ENCODE results near the gene TIMM13. TPM values are rescaled to one million over a fixed set of nuclear protein-coding genes. Genes with fewer than 3 reads are reported as not detected.
A peak's percentile ranks its signal among the peaks of the same experiment; 100 is the strongest.

TIMM13 gene
- total RNA-seq, 1 donor from 2014 or later: 96.6 TPM

DNA sequence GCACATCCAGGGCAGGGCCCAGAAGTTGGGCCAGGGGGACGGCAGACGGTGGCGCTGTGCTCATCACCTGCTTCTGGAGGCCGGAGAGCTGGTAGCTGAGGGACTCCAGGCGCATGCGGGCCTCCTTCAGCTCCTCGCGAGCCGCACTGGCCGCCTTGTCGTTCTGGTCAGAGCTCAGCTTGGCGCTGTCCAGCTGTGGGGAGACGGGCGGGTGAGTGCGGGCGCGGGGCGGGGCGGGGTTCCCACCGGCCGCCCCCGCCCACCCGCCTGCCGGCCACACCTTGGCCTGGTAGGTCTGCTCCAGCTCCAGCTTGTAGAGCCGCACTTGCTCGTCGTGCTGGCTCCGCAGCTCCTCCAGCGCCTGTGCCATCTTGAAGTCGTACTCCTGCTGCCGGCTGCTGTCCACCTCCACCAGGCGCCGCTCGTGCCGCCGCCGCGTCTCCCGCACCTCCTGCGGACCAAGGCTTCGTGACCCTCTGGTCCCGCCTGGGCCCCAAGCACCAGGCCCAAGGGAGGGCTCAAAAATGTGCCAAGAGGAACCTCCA, 7.4 kb upstream of the TIMM13 start:
- DNase-seq: no peak
- intact Hi-C loops (cut with DNase I): no loop called here
- ATAC-seq (ENCODE audit: poor library complexity): no peak

DNA sequence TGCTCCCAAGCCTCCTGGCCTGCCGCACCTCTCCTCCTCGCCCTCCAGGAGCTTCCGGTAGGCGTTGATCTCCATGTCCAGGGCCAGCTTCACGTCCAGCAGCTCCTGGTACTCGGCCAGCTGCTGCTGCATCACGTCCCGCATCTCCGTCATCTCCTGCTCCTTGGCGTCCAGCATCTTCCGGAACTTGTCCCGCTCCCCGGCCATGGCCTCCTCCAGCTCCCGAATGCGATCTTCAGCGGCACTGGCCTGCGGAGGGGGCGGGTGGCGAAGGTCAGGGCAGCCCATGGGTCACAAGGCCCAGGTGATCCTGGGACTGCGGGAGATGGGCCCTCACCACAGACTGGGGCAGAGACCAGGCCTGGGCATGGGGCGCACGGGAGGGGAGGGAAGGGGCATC, 6.9 kb upstream of the TIMM13 start:
- DNase-seq (no peak), ATAC-seq (ENCODE audit: poor library complexity) (no peak)
- intact Hi-C loops (cut with DNase I): no loop called here

DNA sequence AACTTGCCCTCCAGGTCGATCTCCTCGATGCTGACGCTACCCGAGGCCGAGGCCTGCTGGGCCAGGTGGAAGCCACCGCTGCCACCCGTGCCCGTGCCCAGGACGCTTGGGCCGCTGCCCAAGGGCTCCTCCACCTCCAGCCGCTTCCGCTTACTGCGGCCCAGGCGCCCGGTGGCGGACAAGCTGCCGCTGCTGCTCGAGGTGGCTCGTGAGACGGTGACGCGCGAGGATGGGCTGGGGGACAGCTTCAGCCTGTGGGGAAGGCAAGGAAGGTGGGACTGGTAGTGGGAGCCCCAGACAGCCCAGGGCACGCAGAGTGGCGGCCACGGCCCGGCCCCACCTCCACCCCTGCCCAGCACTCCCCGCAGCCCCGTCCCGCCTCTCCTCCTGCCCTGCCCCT, 6.5 kb upstream of the TIMM13 start:
- intact Hi-C loops (cut with DNase I): no loop called here
- DNase-seq (no peak), ATAC-seq (ENCODE audit: poor library complexity) (no peak)

DNA sequence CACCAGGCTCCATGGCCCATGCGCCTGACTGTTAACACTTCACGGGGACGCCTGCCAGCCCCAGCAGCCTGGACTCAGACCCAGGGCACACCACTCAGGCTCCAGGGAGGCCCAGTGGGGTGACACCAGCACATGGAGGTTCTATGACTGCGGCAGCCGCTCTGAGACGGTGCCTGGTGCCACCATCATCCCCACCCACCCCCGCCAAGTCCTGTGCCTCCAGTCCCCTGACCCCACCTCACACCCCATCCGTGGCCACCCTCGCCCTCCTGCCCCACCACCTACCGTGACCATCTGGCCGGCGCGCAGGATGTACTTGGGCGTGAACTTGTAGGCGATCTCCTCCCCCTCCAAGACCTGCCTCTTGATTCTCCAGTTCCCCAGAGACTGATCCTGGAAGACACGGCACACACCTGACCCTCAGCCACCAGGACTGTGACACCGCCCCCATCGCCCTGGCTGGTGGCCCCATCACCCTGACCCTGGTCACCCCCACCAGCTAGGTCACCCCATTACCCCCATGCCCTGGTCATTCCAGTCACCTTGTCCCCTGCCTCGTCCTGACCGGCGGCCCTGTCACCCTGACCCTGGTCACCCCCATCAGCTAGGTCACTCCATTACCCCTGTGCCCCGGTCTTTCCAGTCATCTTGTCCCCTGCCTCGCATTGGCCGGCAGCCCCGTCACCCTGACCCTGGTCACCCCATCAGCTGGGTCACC, 4.9 kb upstream of the TIMM13 start:
- intact Hi-C loops (cut with DNase I): no loop called here
- ATAC-seq (ENCODE audit: poor library complexity) (no peak), DNase-seq (no peak)

DNA sequence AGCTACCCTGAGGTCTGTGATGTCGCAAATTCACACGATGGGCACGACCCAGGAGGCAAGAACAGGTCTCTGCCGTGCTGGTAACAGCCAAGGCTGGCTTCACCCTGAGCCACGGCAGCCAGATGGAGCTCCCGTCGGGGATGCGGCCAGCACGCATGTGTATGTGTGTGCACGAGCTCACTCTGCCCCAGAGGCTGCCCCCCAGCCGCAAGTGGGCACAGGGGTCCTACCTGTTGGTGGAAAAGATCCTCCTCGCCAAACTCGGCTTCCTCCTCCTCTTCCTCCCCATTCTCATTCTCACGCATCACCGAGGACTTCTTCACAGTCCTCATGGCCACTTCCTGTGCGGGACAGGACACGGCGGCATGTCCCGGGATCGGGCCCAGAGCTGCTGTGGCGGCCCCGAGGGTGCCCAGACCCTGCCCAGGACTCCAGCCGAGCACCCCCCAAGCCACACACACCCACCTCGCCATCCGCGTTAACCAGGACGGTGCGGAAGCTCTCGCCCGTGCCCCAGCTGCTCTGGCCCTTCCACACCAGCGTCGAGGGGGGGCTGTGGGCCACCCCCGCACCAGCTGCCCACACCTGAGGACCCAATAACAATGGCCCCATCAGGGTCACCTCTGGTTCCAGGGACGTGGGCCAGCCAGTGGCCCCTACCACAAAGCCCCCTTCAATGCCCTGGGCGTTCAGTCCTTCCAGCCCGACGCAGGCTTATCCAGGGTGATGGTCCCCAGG, 4.1 kb upstream of the TIMM13 start:
- ATAC-seq (ENCODE audit: poor library complexity): no peak
- peak; percentile 40 for DNase-seq
- intact Hi-C loops (cut with DNase I): no loop called here

DNA sequence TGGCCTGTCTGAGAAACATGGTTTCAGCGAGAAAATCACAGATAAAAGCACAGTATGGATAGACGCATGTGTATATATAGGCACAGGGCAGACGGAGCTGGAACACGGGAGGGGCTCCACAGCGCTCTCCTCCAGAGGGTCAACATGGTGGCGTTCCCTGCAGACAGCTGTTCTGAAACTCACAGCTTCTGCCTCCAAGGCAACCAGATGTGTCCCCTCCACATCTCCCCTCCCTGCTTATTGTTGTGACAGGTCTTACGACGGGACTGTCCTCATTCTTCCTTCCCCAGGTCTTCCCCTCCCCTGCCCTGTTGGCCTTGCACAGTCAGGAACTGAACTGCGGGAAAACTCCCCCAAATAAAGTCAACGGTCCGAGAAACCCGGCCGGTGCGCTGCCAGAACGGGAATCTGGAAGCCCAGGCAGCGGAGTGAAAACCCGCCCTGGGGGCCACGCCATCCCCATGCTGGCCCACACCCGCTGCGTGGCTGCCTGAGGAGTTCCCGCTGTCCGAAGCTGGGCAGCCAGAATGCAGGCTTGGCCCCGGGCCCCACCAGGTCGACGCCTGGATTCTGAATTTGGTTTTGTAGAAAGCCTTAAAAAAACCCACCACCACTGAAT, 2.6 kb upstream of the TIMM13 start:
- no peak for ATAC-seq (ENCODE audit: poor library complexity)
- no peak for DNase-seq
- intact Hi-C loops (cut with DNase I): no loop called here

DNA sequence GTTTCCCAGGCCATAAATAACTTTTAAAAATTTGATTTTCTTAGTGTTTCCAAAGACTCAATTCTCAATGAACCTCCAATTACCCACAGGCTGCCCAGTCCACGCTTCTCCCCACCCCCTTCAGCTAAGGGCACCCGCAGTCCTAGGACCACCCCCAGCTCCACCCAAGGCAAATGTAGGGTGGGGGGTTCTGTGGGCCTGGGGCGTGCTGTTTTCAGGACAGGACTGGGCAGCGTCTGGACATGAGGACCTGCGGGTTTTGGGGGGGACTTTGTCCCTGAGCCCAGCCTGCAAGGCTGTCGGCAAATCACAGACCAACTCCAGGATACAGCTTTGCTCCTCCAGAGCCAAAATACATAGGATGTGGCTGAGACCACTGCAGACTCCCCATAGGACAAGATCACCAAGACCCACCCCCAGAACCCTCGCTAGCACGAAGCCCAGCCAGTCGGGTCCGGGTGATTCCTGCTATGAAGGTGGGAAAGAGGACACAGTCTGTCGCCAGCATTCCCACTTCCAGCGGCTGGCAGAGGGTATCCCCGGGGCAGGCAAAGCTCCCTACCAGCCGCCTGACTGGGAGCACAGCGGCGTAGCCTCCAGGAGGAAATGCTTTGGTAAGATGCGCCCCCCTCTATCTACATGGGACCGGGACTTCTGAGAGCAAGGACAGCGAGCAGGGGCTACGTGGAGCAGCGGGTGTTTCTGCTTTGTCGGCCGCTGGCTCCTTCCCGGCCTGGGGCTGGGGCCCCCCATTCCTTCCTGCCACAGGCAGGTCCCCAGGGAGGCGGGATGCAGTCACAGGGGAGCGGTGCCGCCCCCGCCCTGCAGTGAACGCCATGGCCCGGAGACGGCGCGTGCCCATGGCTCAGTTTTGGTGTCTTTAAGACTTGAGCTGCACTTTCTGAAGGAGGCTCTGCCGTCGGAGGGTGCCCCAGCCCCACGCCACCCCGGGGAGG, 1.6 kb upstream of the TIMM13 start:
- no peak for ATAC-seq (ENCODE audit: poor library complexity)
- intact Hi-C loops (cut with DNase I): no loop called here
- peak; percentile 41 for DNase-seq

DNA sequence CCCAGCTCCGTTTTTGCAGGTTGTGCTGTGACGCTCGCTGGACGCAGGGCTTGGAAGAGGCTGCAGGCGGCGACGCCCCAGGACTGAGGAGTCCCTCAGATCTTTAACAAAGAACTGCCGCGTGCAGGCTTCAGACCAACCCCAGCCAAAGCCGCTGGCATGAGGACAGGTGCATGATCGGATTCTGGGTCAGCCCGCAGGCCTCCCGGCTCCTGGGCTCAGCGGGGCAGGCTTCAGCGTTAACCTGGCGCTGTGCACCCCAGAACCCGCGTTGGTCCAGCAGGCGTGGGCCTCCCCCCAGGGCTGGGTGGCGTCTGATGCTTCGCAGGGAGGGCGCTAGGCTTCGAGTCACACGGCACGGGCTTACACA, 920 bp upstream of the TIMM13 start:
- peak; percentile 63 for DNase-seq

DNA sequence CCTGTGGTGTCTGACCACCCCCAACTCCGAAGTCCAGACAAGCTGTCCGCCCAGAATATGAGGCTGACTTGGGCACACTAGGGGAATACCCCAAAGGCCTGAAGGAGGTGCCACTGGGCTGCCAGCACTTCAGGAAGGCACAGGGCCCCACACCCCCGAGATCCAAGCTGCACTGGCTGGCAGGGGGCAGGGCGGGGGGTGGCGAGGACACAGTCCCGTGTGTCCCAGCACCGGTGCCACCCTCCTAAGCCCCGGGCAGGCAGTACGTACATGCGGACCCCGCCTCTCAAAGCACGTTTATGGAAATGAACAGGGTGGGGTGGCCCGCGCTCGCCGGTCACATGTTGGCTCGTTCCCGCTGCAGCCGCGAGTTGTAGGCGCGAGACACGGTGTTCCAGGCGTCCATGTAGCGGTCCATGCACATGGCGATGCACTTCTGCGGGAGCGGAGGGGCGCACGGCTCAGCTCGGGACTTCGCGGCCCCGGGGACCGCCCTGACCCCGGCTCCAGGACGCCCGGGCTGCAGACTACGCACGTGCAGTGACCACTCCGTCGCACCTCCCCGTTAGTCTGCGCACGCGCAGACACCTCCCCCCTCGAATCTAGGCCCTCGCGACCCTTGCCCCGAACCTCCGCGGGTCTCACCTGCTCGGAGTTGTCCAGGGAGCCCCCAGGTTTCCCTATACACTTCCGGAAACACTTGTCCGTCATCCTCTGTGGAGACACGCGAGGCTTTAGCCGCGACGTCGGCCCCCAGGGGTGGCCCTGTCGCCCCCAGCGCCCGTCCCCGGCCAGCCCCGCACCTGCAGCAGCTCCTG, 566 bp downstream of the TIMM13 start:
- DNase-seq: peak; percentile 63
- intact Hi-C loops (cut with DNase I): no loop called here
- peak; percentile 21 for ATAC-seq (ENCODE audit: poor library complexity)

More for the DNA sequence above, 920 bp upstream of the TIMM13 start:
- ATAC-seq (ENCODE audit: poor library complexity): no peak
- intact Hi-C loops (cut with DNase I): no loop called here

DNA sequence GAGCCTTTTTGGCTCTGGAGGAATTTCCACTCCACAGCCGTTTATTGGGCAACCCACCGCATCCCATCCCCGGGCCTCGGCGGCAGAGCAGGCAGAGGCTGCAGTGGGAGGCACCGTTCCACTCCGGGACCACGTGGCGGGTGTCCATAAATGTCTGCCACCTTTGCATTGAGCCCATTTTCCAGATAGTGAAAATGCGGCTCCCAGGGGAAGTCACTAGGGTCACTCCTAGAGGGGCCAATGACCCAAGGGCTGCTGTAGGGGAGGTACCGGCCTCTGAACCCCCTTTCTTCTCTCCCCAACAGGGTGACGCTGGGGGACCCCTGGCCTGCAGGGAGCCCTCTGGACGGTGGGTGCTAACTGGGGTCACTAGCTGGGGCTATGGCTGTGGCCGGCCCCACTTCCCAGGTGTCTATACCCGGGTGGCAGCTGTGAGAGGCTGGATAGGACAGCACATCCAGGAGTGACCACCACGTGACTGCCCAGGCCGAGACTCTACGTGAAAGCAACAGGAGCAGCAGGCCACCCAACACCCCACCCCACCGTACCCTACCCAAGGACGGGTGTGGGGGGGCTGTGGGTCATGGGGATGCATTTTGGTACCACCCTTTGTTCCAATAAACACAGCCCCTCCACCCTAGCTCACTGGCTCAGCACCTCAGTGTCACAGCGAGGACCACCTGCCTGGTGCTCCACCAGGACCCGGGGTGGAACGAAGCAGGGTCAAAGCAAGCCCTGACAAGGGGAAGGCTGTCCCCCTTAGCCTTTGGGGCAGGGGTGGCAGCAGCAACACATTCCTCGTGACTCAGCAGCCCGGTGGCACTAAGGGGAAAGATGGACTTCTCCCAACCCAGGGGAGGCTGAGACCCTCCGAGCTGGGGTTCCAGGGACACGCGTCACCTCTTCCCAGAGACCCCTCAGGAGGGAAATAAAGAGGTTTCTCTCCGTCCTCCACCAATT, 1.5 kb downstream of the TIMM13 start:
- DNase-seq: peak; percentile 43
- intact Hi-C loops (cut with DNase I): no loop called here
- no peak for ATAC-seq (ENCODE audit: poor library complexity)

DNA sequence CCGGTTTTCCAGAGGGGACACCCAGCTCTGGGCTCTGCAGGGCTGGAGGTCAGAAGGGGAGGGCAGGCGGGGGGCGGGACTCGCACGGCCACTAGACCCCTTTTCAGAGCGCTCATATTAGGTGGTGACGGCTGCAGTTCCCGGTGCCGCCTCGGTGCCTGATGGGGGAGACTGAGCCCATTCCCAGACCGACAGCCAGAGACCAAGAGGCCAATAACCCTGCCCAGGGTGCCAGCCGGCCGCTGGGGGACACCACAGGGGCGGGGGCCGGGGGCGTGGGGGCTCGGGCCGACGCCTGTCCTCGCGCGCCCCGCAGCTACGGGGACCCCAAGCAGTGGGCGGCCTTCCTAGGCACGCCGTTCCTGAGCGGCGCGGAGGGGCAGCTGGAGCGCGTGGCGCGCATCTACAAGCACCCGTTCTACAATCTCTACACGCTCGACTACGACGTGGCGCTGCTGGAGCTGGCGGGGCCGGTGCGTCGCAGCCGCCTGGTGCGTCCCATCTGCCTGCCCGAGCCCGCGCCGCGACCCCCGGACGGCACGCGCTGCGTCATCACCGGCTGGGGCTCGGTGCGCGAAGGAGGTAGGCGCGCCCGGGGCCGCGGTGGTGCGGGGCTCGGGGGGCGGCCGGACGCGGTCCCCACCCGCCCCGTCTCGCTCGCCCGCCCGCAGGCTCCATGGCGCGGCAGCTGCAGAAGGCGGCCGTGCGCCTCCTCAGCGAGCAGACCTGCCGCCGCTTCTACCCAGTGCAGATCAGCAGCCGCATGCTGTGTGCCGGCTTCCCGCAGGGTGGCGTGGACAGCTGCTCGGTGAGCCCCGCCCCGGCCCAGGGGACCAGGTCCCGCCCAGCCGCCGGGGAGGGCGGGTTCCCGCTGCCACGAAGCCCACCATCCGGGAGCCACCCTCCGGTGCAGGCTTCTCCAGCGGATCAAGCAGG, 2.4 kb downstream of the TIMM13 start:
- DNase-seq: peak; percentile 68
- intact Hi-C loops (cut with DNase I): no loop called here
- no peak for ATAC-seq (ENCODE audit: poor library complexity)

DNA sequence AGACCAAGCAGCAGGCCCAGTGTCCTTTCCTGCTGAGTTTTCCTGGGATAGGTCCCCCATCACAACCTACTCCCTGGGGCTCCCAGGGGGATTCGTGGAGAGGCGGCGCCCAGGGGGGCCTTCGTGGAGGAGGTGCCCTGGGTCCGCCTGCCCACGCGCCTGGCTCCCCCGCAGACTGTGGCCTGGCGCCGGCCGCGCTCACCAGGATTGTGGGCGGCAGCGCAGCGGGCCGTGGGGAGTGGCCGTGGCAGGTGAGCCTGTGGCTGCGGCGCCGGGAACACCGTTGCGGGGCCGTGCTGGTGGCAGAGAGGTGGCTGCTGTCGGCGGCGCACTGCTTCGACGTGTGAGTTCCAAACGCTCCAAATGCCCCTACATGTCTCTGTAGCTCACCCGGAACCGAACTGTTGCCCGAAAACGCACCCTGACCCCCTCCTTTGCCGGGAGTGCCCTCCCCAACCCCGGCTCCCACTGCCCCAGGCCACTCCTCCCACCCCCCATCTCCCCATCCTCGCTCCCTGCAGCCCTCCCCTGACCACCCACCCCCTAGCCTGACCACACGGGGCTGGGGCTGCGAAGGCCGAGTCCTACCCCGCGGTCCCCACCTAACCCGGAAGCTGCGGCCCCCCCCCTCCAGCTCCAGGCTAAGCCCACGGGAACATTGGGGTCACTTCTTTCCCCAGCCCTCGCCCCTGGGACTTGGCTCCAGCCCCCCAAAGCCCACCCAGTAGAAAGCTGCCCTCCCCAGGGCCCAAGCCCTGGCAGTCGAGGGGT, 3.3 kb downstream of the TIMM13 start:
- no peak for ATAC-seq (ENCODE audit: poor library complexity)
- intact Hi-C loops (cut with DNase I): no loop called here
- no peak for DNase-seq

DNA sequence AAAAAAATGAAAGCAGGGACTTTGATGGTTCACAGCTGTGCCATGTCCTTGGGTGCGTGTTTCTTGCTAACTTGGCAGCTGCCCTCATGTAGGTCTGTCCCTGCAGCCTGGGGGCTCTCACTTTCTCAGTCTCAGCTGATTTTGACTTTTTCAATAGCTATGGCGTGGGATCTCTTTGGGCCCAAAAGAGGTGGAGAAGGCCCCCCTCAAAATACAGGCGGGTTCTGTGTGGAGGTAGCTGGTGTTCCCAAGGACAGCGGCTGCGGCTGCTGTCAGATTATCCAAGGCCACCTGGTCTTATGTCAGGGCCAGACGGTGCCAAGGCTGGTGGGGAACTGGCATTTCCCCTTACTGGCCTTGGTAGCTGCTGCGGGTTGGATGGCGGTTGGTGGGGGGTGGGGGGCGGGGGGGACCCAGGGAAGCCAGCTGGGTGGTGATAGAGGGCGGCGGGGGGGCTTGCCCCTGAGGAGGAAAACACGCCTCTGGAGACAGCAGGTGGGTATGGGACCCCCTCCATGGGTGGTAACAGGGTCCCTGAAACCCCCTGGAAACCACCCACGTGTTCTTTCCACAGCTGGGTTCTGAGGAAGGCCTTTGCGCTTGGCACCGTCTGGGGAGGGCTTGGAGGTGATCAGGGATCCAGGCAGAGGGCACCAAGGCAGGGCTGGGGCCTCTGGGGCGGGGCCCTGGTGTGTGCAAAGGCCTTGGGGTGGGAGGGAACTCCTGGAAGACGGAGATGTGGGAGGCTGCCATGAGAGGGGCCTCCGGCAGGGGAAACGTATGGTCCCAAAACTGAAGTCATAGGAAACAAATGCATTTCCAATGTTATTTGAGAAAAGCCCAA, 4.1 kb downstream of the TIMM13 start:
- intact Hi-C loops (cut with DNase I): no loop called here
- ATAC-seq (ENCODE audit: poor library complexity) (no peak), DNase-seq (peak; percentile 55)

DNA sequence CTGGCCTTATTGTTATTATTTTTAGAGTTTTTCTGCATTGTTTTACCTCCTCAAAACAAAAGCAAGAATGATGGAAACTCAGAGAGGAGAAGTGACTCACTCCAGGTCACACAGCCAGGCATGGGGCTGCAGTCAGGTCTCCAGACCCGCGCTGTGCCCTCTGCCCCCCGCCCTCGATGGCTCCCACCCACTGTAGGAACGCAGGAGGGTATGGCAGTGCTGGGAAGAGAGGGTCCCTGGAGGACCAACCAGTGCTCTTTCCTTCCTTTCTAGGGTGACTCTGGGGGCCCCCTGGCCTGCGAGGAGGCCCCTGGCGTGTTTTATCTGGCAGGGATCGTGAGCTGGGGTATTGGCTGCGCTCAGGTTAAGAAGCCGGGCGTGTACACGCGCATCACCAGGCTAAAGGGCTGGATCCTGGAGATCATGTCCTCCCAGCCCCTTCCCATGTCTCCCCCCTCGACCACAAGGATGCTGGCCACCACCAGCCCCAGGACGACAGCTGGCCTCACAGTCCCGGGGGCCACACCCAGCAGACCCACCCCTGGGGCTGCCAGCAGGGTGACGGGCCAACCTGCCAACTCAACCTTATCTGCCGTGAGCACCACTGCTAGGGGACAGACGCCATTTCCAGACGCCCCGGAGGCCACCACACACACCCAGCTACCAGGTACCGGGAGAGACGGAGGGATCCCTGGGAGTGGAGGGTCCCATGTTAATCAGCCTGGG, 5.6 kb downstream of the TIMM13 start:
- no peak for ATAC-seq (ENCODE audit: poor library complexity)
- intact Hi-C loops (cut with DNase I): no loop called here
- DNase-seq: no peak

All from Right ventricle myocardium superior (tissue), 1 donor.